Measurements from ENCODE around the gene FAM149A. TPM values are rescaled to one million over a fixed set of nuclear protein-coding genes. Genes with fewer than 3 reads are reported as not detected.

The FAM149A gene
- polyA plus RNA-seq, 3 donors: not detected

DNA sequence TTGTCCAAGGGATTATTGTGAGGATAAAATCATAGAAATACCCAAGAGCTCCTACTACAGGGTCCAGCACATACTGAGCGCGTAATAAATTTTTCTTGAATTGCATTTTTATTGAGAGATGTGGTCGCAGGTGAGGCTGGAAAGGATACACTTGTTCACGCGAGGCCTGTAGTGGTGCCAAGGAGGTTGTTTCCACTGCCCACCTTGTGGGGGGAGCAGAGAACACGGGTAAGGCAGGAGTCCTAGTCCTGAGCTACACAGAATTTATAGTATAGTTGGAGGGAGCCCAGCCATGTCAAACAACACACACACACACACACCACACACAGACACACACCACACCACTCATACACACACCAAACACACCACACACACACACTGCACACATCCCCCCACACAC lies 55.1 kb downstream of the FAM149A start:
- no peaks in the 10 kb centered on the region for H3K9me3 ChIP-seq (replicated peaks in 1 of 2; ENCODE audit: control insufficient read depth in 1 of 2, insufficient read depth in 1 of 2, low read length in 2 of 2)
- no peak overlapping the region for H3K4me2 ChIP-seq (replicated peaks; ENCODE audit: extremely low read depth, low read length, poor library complexity, severe bottlenecking)
- H3K4me3 ChIP-seq (replicated peaks in 1 of 3; ENCODE audit: low read depth in 2 of 3, low read length in 3 of 3): no peak overlapping the region
- no peaks in the 10 kb centered on the region for H3K4me1 Mint-ChIP-seq
- H3K9me3 Mint-ChIP-seq: peaks cover 0 to 4% (median 0%) of the 10 kb centered on the region in 7 donors
- H3K27me3 Mint-ChIP-seq (ENCODE audit: low read depth in 3 of 3): peaks cover 7 to 18% (median 14%) of the 10 kb centered on the region in 3 donors
- H3K79me2 ChIP-seq (ENCODE audit: insufficient read depth, low read length): no peaks in the 10 kb centered on the region
- no peak for DNase-seq
- H2AFZ ChIP-seq (ENCODE audit: insufficient read depth, low read depth, low read length, poor library complexity, severe bottlenecking): no peak overlapping the region
- no peak overlapping the region for H3K27ac Mint-ChIP-seq
- H3K4me1 ChIP-seq (ENCODE audit: control insufficient read depth in 1 of 2, insufficient read depth in 2 of 2, low read length in 2 of 2): no peaks in the 10 kb centered on the region
- TF ChIP-seq, protein P1, sequence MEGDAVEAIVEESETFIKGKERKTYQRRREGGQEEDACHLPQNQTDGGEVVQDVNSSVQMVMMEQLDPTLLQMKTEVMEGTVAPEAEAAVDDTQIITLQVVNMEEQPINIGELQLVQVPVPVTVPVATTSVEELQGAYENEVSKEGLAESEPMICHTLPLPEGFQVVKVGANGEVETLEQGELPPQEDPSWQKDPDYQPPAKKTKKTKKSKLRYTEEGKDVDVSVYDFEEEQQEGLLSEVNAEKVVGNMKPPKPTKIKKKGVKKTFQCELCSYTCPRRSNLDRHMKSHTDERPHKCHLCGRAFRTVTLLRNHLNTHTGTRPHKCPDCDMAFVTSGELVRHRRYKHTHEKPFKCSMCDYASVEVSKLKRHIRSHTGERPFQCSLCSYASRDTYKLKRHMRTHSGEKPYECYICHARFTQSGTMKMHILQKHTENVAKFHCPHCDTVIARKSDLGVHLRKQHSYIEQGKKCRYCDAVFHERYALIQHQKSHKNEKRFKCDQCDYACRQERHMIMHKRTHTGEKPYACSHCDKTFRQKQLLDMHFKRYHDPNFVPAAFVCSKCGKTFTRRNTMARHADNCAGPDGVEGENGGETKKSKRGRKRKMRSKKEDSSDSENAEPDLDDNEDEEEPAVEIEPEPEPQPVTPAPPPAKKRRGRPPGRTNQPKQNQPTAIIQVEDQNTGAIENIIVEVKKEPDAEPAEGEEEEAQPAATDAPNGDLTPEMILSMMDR (IDR thresholded peaks at IDR 0.05): no peak
- H3K36me3 Mint-ChIP-seq: no peaks in the 10 kb centered on the region
- no peak overlapping the region for H3K27ac ChIP-seq (ENCODE audit: low read depth in 1 of 2, low read length in 2 of 2)
- no peaks in the 10 kb centered on the region for H3K36me3 ChIP-seq (replicated peaks in 1 of 2; ENCODE audit: control insufficient read depth in 1 of 2, insufficient read depth in 2 of 2, low read length in 2 of 2)
- intact Hi-C loops (cut with micrococcal nuclease): no loop called here
- H3K9ac ChIP-seq (ENCODE audit: insufficient read depth, low read length, poor library complexity, severe bottlenecking): no peak overlapping the region
- WGBS (ENCODE audit: insufficient coverage): 89% methylated on average over 3 of the region's 6 CpGs
- no peaks in the 10 kb centered on the region for H4K20me1 ChIP-seq (ENCODE audit: insufficient read depth, low read length)
- no peaks in the 10 kb centered on the region for H3K27me3 ChIP-seq (ENCODE audit: control insufficient read depth in 2 of 2, insufficient read depth in 2 of 2, low read length in 2 of 2)
- no peak overlapping the region for H3K4me3 Mint-ChIP-seq

DNA sequence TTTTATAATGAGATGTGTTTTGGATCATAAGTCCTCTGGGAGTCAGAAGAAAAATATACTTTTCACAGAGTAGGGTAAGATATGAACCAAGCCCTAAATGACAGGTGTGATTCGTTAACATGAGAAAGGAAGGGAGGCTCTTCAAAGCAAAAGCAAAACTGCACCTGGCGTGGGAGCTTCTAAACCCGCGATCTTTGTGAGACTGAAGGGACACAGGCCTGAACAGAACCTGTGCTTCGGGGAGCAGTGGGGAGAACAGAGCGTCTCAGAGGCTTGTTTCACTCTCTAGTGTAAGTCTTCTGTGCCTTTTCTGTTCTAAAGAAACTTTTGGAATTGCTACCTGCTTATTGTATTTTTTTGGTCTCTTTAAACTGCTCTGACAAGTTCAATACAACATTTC lies 56.6 kb downstream of the FAM149A start:
- Histone ChIP-seq H3K4me2 (replicated peaks; ENCODE audit: extremely low read depth, low read length, poor library complexity, severe bottlenecking) (no peak overlapping the region), H3K79me2 (ENCODE audit: insufficient read depth, low read length) (no peaks in the 10 kb centered on the region), H3K4me3 (replicated peaks in 1 of 3; ENCODE audit: low read depth in 2 of 3, low read length in 3 of 3) (no peak overlapping the region), H3K27me3 (ENCODE audit: control insufficient read depth in 2 of 2, insufficient read depth in 2 of 2, low read length in 2 of 2) (no peaks in the 10 kb centered on the region), H3K27ac (ENCODE audit: low read depth in 1 of 2, low read length in 2 of 2) (no peak overlapping the region), H4K20me1 (ENCODE audit: insufficient read depth, low read length) (no peaks in the 10 kb centered on the region), H2AFZ (ENCODE audit: insufficient read depth, low read depth, low read length, poor library complexity, severe bottlenecking) (no peak overlapping the region), H3K4me1 (ENCODE audit: control insufficient read depth in 1 of 2, insufficient read depth in 2 of 2, low read length in 2 of 2) (no peaks in the 10 kb centered on the region), H3K36me3 (replicated peaks in 1 of 2; ENCODE audit: control insufficient read depth in 1 of 2, insufficient read depth in 2 of 2, low read length in 2 of 2) (no peaks in the 10 kb centered on the region), H3K9me3 (replicated peaks in 1 of 2; ENCODE audit: control insufficient read depth in 1 of 2, insufficient read depth in 1 of 2, low read length in 2 of 2) (no peaks in the 10 kb centered on the region), H3K9ac (ENCODE audit: insufficient read depth, low read length, poor library complexity, severe bottlenecking) (no peak overlapping the region)
- no peak overlapping the region for H3K4me3 Mint-ChIP-seq
- intact Hi-C loops (cut with micrococcal nuclease): no loop called here
- no peaks in the 10 kb centered on the region for H3K4me1 Mint-ChIP-seq
- H3K27ac Mint-ChIP-seq: no peak overlapping the region
- no peaks in the 10 kb centered on the region for H3K36me3 Mint-ChIP-seq
- TF ChIP-seq, protein P1 (IDR thresholded peaks at IDR 0.05): no peak
- peaks cover 1 to 13% (median 8%) of the 10 kb centered on the region in 3 donors for H3K27me3 Mint-ChIP-seq (ENCODE audit: low read depth in 3 of 3)
- WGBS (ENCODE audit: insufficient coverage): 80% methylated on average over 5 of the region's 6 CpGs
- peaks cover 0 to 2% (median 0%) of the 10 kb centered on the region in 7 donors for H3K9me3 Mint-ChIP-seq
- DNase-seq: no peak
